ENCODE measurements around the gene SGMS1. TPM values are rescaled to one million over a fixed set of nuclear protein-coding genes. Genes with fewer than 3 reads are reported as not detected.
A peak's percentile ranks its signal among the peaks of the same experiment; 100 is the strongest.

Gene SGMS1
- total and polyA plus RNA-seq, 5 donors: 12.0 to 26.0 (median 24.5) TPM

DNA sequence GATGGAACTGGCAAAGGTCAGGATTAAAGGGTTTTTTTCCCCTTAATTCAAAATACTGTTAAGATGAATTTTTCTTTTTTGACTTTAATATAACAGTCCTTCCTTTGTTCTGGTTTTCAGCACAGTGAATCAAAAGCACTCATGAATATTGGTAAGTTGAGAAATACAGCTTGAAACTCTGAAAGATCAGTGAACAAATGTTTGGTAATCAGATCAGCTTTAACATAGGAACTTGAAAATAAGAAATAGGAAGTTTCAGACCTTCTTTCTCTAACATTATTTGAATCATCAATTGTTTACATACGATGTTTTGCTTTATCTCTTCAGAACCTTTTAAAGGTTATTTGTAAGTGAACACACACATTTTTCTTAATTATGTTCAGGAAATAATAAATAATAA, 90.5 kb downstream of the SGMS1 start:
- Histone ChIP-seq H3K4me3 (ENCODE audit: low read length) (no peak overlapping the region), H3K27ac (ENCODE audit: low read length) (no peak overlapping the region), H3K27me3 (ENCODE audit: control insufficient read depth, insufficient read depth) (no peaks in the 10 kb centered on the region), H3K9me3 (ENCODE audit: control insufficient read depth, low read length) (no peaks in the 10 kb centered on the region), H3K4me1 (ENCODE audit: control insufficient read depth, insufficient read depth, low read length) (no peaks in the 10 kb centered on the region)
- DNase-seq (no peak), ATAC-seq (no peak)
- intact Hi-C loops (cut with DNase I): no loop called here
- WGBS: 87% methylated on average over 1 of the region's 1 CpG

GRCh38 chr10:50531388-50532077, 92.2 kb downstream of the SGMS1 start:
- DNase-seq (no peak), ATAC-seq (no peak)
- no peaks in the 10 kb centered on the region for H3K4me1 ChIP-seq (ENCODE audit: control insufficient read depth, insufficient read depth, low read length)
- 84% methylated on average over 5 of the region's 5 CpGs for WGBS
- no peaks in the 10 kb centered on the region for H3K9me3 ChIP-seq (ENCODE audit: control insufficient read depth, low read length)
- H3K27ac ChIP-seq (ENCODE audit: low read length): no peak overlapping the region
- H3K27me3 ChIP-seq (ENCODE audit: control insufficient read depth, insufficient read depth): no peaks in the 10 kb centered on the region
- intact Hi-C loops (cut with DNase I): no loop called here
- H3K4me3 ChIP-seq (ENCODE audit: low read length): no peak overlapping the region

- Histone ChIP-seq H3K9me3 (ENCODE audit: control insufficient read depth, low read length) (no peaks in the 10 kb centered on the region), H3K27me3 (ENCODE audit: control insufficient read depth, insufficient read depth) (no peaks in the 10 kb centered on the region), H3K4me1 (ENCODE audit: control insufficient read depth, insufficient read depth, low read length) (no peaks in the 10 kb centered on the region), H3K4me3 (ENCODE audit: low read length) (no peak overlapping the region), H3K27ac (ENCODE audit: low read length) (no peak overlapping the region)
- WGBS: 90% methylated on average over 5 of the region's 5 CpGs
- no peak for ATAC-seq
- DNase-seq: no peak
- intact Hi-C loops (cut with DNase I): no loop called here
Measured at GRCh38 chr10:50529660-50530059, 94.1 kb downstream of the SGMS1 start.

DNA sequence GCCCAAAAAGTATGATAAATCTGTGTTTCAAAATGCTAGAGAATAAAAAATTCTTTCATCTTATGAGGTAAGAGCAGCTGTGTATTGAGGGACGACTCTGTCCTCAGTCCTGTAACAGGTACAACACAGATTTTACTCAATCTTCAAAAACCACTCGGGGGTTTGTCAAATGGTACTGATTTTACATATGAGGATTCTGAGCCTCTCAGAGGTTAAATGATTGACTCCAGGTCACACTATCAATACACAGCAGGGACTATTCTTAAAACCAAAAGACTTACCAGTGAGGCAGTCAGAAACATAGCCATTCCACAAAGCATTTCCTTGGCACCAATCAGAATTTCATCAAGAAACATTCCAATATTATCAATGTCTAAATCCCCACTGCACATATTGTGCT, 95.5 kb downstream of the SGMS1 start:
- 92% methylated on average over 2 of the region's 2 CpGs for WGBS
- no peak overlapping the region for H3K4me3 ChIP-seq (ENCODE audit: low read length)
- DNase-seq (no peak), ATAC-seq (no peak)
- intact Hi-C loops (cut with DNase I): no loop called here
- peaks cover 2% of the 10 kb centered on the region for H3K4me1 ChIP-seq (ENCODE audit: control insufficient read depth, insufficient read depth, low read length)
- H3K9me3 ChIP-seq (ENCODE audit: control insufficient read depth, low read length): no peaks in the 10 kb centered on the region
- no peaks in the 10 kb centered on the region for H3K27me3 ChIP-seq (ENCODE audit: control insufficient read depth, insufficient read depth)
- H3K27ac ChIP-seq (ENCODE audit: low read length): no peak overlapping the region

DNA sequence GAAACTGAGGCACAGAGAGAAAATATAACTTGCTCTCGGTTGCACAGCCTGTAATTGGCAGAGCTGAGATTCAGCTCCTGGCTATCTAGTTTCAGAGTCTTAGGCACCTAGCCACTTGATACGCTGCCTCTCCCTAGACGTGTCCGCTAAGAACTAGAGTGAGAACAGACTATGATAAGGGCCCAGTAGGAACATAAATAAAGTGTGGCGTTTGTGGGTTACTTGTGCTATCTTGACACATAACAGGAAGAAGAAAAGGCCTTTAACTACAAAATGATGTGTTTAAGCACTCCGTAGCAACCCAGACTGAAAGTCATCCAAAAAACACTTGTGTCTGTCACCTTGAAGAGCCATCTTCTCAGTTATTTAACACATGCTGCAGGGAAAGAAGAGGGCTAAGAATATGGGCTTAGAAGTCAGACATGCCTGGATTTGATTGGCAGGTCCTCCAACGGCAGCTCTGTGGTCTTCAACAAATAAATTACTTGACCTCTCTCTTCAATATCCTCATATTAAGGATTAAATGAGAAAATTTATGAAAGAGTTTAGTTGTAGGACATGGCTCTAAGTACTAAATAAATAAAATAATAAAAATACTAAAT, 96.2 kb downstream of the SGMS1 start:
- Histone ChIP-seq H3K4me1 (ENCODE audit: control insufficient read depth, insufficient read depth, low read length) (peaks cover 2% of the 10 kb centered on the region), H3K27me3 (ENCODE audit: control insufficient read depth, insufficient read depth) (no peaks in the 10 kb centered on the region), H3K4me3 (ENCODE audit: low read length) (no peak overlapping the region), H3K27ac (ENCODE audit: low read length) (no peak overlapping the region), H3K9me3 (ENCODE audit: control insufficient read depth, low read length) (no peaks in the 10 kb centered on the region)
- ATAC-seq (peak; percentile 84 to 85), DNase-seq (no peak)
- intact Hi-C loops (cut with DNase I): no loop called here
- WGBS: 46% methylated on average over 7 of the region's 7 CpGs

DNA sequence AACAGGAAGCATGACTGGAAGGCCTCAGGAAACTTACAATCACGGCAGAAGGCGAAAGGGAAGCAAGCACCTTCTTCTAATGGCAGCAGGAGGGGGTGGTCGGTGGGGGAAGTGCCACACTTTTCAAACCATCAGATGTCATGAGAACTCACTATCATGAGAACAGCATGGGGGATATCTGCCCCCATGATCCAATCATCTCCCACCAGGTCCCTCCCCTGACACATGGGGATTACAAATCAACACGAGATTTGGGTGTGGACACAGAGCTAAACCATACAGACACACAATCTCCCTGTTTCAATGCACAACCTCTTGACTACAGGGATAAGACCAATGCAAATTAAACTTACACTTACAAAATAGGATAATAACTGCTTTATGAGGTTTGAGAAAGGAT, 97.6 kb downstream of the SGMS1 start:
- no peak overlapping the region for H3K27ac ChIP-seq (ENCODE audit: low read length)
- no peak for ATAC-seq
- WGBS: 86% methylated on average over 4 of the region's 4 CpGs
- no peaks in the 10 kb centered on the region for H3K27me3 ChIP-seq (ENCODE audit: control insufficient read depth, insufficient read depth)
- H3K4me3 ChIP-seq (ENCODE audit: low read length): no peak overlapping the region
- H3K4me1 ChIP-seq (ENCODE audit: control insufficient read depth, insufficient read depth, low read length): peaks cover 2% of the 10 kb centered on the region
- intact Hi-C loops (cut with DNase I): no loop called here
- H3K9me3 ChIP-seq (ENCODE audit: control insufficient read depth, low read length): no peaks in the 10 kb centered on the region
- DNase-seq: no peak

GRCh38 chr10:50523357-50523756, 100.4 kb downstream of the SGMS1 start:
- H3K9me3 ChIP-seq (ENCODE audit: control insufficient read depth, low read length): no peaks in the 10 kb centered on the region
- intact Hi-C loops (cut with DNase I): no loop called here
- no peak for ATAC-seq

DNA sequence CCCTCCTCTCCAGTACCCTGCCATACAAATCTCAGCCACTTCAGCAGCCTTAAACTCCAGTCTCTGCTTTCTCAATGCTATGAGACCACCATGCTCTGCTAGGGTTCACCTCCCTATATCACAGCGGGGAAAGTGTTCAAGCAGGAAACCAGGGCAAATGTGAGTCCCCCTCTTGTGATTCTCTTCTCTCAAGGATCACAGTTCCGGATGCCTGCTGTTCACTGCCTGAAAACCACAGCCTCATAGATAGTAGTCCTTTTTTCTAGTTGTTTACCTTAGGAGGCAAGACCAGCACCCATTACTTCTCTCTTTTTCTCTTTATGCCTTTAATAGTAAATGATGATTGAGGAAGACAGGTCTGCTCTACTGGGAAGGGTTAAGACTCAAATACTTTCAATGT, 100.8 kb downstream of the SGMS1 start:
- no peaks in the 10 kb centered on the region for H3K27me3 ChIP-seq (ENCODE audit: control insufficient read depth, insufficient read depth)
- intact Hi-C loops (cut with DNase I): no loop called here
- no peak for ATAC-seq
- H3K4me3 ChIP-seq (ENCODE audit: low read length): no peak overlapping the region
- WGBS: 88% methylated on average over 2 of the region's 2 CpGs
- peaks cover 2% of the 10 kb centered on the region for H3K4me1 ChIP-seq (ENCODE audit: control insufficient read depth, insufficient read depth, low read length)
- no peak for DNase-seq
- no peaks in the 10 kb centered on the region for H3K9me3 ChIP-seq (ENCODE audit: control insufficient read depth, low read length)
- H3K27ac ChIP-seq (ENCODE audit: low read length): no peak overlapping the region

More at GRCh38 chr10:50523357-50523756, 100.4 kb downstream of the SGMS1 start:
- Histone ChIP-seq H3K27ac (ENCODE audit: low read length) (no peak overlapping the region), H3K27me3 (ENCODE audit: control insufficient read depth, insufficient read depth) (no peaks in the 10 kb centered on the region), H3K4me3 (ENCODE audit: low read length) (no peak overlapping the region), H3K4me1 (ENCODE audit: control insufficient read depth, insufficient read depth, low read length) (peaks cover 2% of the 10 kb centered on the region)
- DNase-seq: no peak

DNA sequence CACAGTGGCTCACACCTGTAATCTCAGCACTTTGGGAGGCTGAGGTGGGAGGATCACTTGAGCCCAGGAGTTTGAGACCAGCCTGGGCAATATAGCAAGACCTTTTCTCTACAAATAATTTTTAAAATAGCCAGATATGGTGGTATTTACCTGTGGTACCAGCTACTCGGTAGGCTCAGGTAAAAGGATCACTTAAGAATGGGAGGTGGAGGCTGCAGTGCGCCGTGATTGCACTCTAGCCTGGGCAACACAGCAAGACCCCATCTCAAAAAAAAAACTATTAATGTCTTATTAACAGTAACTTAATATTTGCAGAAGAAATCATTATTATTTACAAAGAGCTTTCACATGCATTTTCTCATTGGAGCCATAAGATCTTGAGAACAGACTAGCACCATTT, 103.6 kb downstream of the SGMS1 start:
- DNase-seq: no peak
- WGBS: 100% methylated on average over 3 of the region's 3 CpGs

GRCh38 chr10:50517626-50518025, 106.1 kb downstream of the SGMS1 start:
- no peaks in the 10 kb centered on the region for H3K27me3 ChIP-seq (ENCODE audit: control insufficient read depth, insufficient read depth)
- no peaks in the 10 kb centered on the region for H3K9me3 ChIP-seq (ENCODE audit: control insufficient read depth, low read length)
- DNase-seq: no peak
- no peak for ATAC-seq
- 67% methylated on average over 3 of the region's 3 CpGs for WGBS
- H3K4me1 ChIP-seq (ENCODE audit: control insufficient read depth, insufficient read depth, low read length): peaks cover 6% of the 10 kb centered on the region
- intact Hi-C loops (cut with DNase I): no loop called here
- H3K27ac ChIP-seq (ENCODE audit: low read length): no peak overlapping the region
- no peak overlapping the region for H3K4me3 ChIP-seq (ENCODE audit: low read length)

More for the DNA sequence above, 103.6 kb downstream of the SGMS1 start:
- H3K9me3 ChIP-seq (ENCODE audit: control insufficient read depth, low read length): no peaks in the 10 kb centered on the region
- H3K4me3 ChIP-seq (ENCODE audit: low read length): no peak overlapping the region
- intact Hi-C loops (cut with DNase I): no loop called here
- H3K4me1 ChIP-seq (ENCODE audit: control insufficient read depth, insufficient read depth, low read length): peaks cover 6% of the 10 kb centered on the region
- ATAC-seq: no peak
- H3K27me3 ChIP-seq (ENCODE audit: control insufficient read depth, insufficient read depth): no peaks in the 10 kb centered on the region
- no peak overlapping the region for H3K27ac ChIP-seq (ENCODE audit: low read length)

DNA sequence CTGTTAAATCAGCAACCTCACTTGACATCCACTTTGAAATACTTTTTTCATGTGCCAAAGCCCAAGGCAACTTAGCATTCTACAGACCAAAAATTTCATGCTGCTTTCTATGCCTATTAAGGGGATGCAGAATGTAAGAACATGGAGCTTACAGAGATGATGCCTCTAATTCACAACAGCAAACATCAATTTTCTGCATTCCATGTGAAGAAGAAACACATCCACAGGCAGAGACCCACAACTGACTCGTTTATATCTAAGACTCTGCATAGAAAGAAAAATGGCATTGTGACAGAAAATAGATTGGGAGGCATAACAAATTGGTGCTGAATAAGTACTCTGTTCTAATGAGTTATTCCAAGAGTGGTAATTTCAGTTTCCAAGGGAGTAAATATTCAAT, 107.6 kb downstream of the SGMS1 start:
- Histone ChIP-seq H3K9me3 (ENCODE audit: control insufficient read depth, low read length) (no peaks in the 10 kb centered on the region), H3K4me1 (ENCODE audit: control insufficient read depth, insufficient read depth, low read length) (peaks cover 11% of the 10 kb centered on the region), H3K4me3 (ENCODE audit: low read length) (no peak overlapping the region), H3K27ac (ENCODE audit: low read length) (no peak overlapping the region), H3K27me3 (ENCODE audit: control insufficient read depth, insufficient read depth) (no peaks in the 10 kb centered on the region)
- whole genome bisulfite sequencing: 42% methylated on average over 1 of the region's 1 CpG
- no peak for ATAC-seq
- intact Hi-C loops (cut with DNase I): no loop called here
- DNase-seq: no peak

Measured in right cardiac atrium (tissue), 5 donors.